Activated T-cell treated with anti-CD3 and anti-CD28 coated beads, Interleukin-2, amount 50 U/mL, for 4 hours (primary cell): ENCODE data around the gene MIOS. TPM values are rescaled to one million over a fixed set of nuclear protein-coding genes. Genes with fewer than 3 reads are reported as not detected.

Experiments used
- ATAC-seq, 2 donors: fragments of 200-7000 bp; cut with Tn5 transposase; one replicate each; pipeline ENCODE4 v1.10.0; 2021
- DNase-seq: peaks from one replicate; pipeline ENCODE4 v3.0.0-alpha.2; 2020
- H3K27me3 Mint-ChIP-seq: one replicate; pipeline ENCODE4 v1.8.0; 2021; ENCODE audit warnings: low read depth, mixed read lengths
- H3K36me3 Mint-ChIP-seq: one replicate; pipeline ENCODE4 v1.8.0; 2022; ENCODE audit warnings: mixed read lengths; ENCODE audit not compliant: insufficient read depth
- H3K4me1 Mint-ChIP-seq: one replicate; pipeline ENCODE4 v1.8.0; 2021; ENCODE audit warnings: low read depth, mixed read lengths
- H3K4me3 Mint-ChIP-seq: one replicate; pipeline ENCODE4 v1.8.0; 2021; ENCODE audit warnings: mild to moderate bottlenecking, moderate library complexity, mixed read lengths
- H3K9me3 Mint-ChIP-seq: one replicate; pipeline ENCODE4 v1.8.0; 2021; ENCODE audit warnings: mixed read lengths
- total RNA-seq, 3 donors: library from RNA; stranded (reverse); gene quantifications; one replicate each; pipeline ENCODE4 v1.2.1, GENCODE V29; 2021

MIOS gene
- 10 to 100 TPM; 33.9 to 41.5 (median 37.5) TPM for total RNA-seq

DNA sequence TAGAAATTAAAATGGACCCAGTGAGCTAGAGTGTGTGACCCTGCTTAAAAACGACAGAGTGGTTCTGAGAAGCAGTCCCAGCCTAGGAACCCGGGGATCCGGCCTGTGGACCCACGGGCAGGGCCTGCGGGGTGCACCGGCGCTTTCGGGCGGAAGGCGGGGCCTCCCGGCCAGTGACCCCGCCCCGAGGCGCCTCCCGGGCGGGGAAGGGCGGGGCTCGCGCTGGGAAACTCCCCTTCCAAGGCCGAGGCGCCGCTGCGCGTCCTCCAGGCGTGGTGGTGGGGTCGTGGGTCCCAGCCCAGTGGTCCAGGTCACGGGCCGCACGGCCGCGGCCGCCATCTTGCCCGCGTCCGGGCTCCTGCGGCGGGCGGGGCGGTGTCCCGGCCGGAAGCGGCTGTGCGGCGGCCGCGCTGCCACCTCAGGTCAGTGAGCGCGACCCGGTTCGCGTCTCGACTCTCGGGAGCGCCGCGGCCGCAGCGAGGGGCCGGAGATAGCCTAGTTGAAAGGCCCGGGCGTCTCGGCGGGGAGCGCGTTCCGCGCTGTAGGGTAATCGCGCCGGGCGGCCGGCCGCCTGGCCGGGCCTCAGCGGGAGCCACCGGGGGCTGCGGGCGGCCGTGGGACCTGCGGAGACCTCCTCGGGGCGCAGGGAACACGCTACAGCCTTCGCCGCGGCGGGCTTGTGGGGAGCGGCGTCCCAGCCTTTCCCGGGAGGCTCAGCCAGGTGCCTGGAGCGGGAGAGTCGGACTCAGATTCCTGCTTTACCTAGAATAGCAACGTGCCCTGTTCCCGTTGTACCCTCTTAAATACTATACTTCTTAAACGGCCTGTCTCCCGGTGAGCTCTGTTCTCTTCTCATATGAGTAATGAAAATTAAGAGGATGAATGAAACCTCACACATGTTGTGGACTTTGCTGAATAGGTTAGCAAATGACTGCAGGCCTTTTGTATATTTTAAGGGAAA is at the start of gene MIOS:
MIOS (plus strand) TSS at position 234 of the 961 bp plus-strand sequence. CDS start 5,592 bp downstream, outside the sequence.
- H3K36me3 Mint-ChIP-seq = peaks cover 10% of the 10 kb centered on the region
- ATAC-seq = peak; percentile 90 to 94
- H3K4me3 Mint-ChIP-seq = peak within 1 kb of the TSS; percentile 84
- H3K4me1 Mint-ChIP-seq = peaks cover 37% of the 10 kb centered on the region
- H3K27me3 Mint-ChIP-seq = no peaks in the 10 kb centered on the region
- peak; percentile 77 for DNase-seq
- H3K9me3 Mint-ChIP-seq = no peaks in the 10 kb centered on the region

GRCh38 chr7:7517754-7518153 is 48.9 kb upstream of the MIOS start:
- no peaks in the 10 kb centered on the region for H3K4me1 Mint-ChIP-seq
- no peaks in the 10 kb centered on the region for H3K9me3 Mint-ChIP-seq
- DNase-seq (no peak), ATAC-seq (no peak)
- no peaks in the 10 kb centered on the region for H3K36me3 Mint-ChIP-seq
- H3K4me3 Mint-ChIP-seq = no peak overlapping the region
- H3K27me3 Mint-ChIP-seq = peaks cover 2% of the 10 kb centered on the region

DNA sequence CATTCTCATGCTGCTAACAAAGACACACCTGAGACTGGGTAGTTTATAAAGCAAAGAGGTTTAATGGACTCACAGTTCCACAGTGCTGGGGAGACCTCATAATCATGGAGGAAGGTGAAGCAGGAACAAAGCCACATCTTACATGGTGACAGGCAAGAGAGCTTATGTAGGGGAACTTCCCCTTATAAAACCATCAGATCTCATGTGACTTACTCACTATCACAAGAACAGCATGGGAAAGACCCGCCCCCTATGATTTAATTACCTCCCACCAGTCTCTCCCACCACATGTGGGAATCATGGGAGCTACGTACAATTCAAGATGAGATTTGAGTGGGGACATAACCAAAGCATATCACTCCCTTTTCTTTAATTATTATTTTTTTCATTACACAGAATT is 47.6 kb upstream of the MIOS start:
- DNase-seq (no peak), ATAC-seq (no peak)
- Mint-ChIP-seq H3K4me3 (no peak overlapping the region), H3K4me1 (no peaks in the 10 kb centered on the region), H3K9me3 (no peaks in the 10 kb centered on the region), H3K36me3 (no peaks in the 10 kb centered on the region), H3K27me3 (peaks cover under 1% of the 10 kb centered on the region)

DNA sequence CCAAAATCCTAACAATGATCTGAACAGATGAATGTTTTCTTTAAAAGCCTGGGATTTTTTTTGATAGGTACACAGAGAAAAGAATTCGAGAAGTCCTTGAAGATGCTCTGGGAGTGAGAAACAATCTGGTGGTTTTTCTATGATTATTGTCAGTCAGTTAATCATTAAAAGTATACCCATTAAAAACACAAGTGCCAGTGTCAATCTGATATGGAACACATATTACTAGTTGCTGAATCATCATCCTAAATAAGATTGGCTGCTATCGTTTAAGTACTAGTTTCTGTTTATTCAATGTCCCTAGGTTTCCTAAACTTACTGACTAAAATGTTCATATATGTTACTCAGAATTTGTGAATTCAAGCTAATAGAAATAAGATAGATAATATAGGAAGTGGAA is 47.2 kb upstream of the MIOS start:
- H3K27me3 Mint-ChIP-seq = peaks cover 2% of the 10 kb centered on the region
- DNase-seq = no peak
- no peak for ATAC-seq
- H3K4me3 Mint-ChIP-seq = no peak overlapping the region
- H3K9me3 Mint-ChIP-seq = no peaks in the 10 kb centered on the region
- H3K36me3 Mint-ChIP-seq = no peaks in the 10 kb centered on the region
- H3K4me1 Mint-ChIP-seq = no peaks in the 10 kb centered on the region

GRCh38 chr7:7521259-7521658 is 45.4 kb upstream of the MIOS start:
- ATAC-seq (no peak), DNase-seq (no peak)
- no peaks in the 10 kb centered on the region for H3K4me1 Mint-ChIP-seq
- H3K36me3 Mint-ChIP-seq = no peaks in the 10 kb centered on the region
- H3K27me3 Mint-ChIP-seq = peaks cover 9% of the 10 kb centered on the region
- no peaks in the 10 kb centered on the region for H3K9me3 Mint-ChIP-seq
- no peak overlapping the region for H3K4me3 Mint-ChIP-seq

DNA sequence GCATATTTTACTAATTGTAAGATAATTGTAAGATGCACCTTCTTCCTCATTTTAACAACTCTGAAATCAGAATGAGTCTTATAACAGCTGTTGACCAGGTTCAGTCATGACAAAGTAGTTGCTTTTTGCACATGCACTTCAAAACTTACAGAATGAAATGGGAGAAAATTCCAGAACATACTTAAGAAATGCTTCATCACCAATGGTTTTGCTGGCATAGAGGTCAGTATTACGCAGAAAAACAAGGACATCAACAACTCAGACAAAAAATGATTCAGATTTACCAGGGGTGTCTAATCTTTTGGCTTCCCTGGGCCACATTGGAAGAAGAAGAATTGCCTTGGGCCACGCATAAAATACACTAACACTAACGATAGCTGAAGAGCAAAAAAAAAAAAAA is 44.3 kb upstream of the MIOS start:
- peaks cover 12% of the 10 kb centered on the region for H3K27me3 Mint-ChIP-seq
- H3K4me3 Mint-ChIP-seq = no peak overlapping the region
- H3K9me3 Mint-ChIP-seq = no peaks in the 10 kb centered on the region
- DNase-seq = no peak
- no peaks in the 10 kb centered on the region for H3K4me1 Mint-ChIP-seq
- no peak for ATAC-seq
- H3K36me3 Mint-ChIP-seq = no peaks in the 10 kb centered on the region

DNA sequence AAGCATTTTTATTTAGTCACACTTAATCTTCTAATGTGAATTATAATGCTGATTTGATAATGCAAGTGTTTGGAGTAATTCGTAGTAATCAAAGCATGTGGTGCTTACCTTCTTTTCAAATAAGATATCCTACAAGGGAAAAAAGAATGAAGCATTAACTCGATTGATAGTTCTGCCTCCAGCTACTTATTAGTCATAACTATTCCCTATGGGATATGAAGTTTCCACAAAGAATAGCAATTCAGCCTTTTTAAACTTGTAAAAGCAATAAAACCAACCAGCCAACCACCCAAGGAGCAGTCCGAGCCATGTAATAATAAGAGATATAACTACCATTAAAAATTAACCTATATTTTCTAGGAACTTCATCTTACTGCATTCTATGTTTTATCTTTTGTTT is 42.6 kb upstream of the MIOS start:
- Mint-ChIP-seq H3K36me3 (no peaks in the 10 kb centered on the region), H3K4me3 (no peak overlapping the region), H3K4me1 (no peaks in the 10 kb centered on the region), H3K27me3 (peaks cover 16% of the 10 kb centered on the region), H3K9me3 (no peaks in the 10 kb centered on the region)
- ATAC-seq (no peak), DNase-seq (no peak)

DNA sequence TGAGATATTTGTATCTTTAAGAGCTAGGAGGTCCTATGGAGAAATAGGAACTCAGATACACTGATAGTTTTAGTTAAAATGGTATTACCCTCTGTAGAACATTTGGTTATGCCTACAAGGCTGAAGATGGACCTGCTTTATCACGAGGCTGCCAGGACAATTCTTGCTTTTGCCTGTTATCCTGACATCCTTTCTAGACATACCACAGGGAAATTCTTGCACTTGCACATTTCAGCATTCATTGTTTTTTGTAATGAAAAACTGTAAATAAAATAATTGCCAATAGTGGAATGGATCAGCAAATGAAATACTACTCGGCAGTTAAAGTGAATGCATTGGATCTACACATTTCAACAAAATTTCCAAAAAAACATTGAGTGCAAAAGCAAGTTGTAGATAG is 40.7 kb upstream of the MIOS start:
- H3K36me3 Mint-ChIP-seq = no peaks in the 10 kb centered on the region
- H3K27me3 Mint-ChIP-seq = peaks cover 16% of the 10 kb centered on the region
- H3K4me3 Mint-ChIP-seq = no peak overlapping the region
- DNase-seq = no peak
- H3K4me1 Mint-ChIP-seq = no peaks in the 10 kb centered on the region
- ATAC-seq = no peak
- no peaks in the 10 kb centered on the region for H3K9me3 Mint-ChIP-seq

GRCh38 chr7:7527047-7527446 is 39.6 kb upstream of the MIOS start:
- H3K27me3 Mint-ChIP-seq = peaks cover 16% of the 10 kb centered on the region
- no peaks in the 10 kb centered on the region for H3K36me3 Mint-ChIP-seq
- H3K9me3 Mint-ChIP-seq = no peaks in the 10 kb centered on the region
- ATAC-seq (no peak), DNase-seq (no peak)
- H3K4me1 Mint-ChIP-seq = no peaks in the 10 kb centered on the region
- H3K4me3 Mint-ChIP-seq = no peak overlapping the region

GRCh38 chr7:7529328-7529727 is 37.4 kb upstream of the MIOS start:
- no peak for ATAC-seq
- no peaks in the 10 kb centered on the region for H3K9me3 Mint-ChIP-seq
- H3K27me3 Mint-ChIP-seq = peaks cover 20% of the 10 kb centered on the region
- no peaks in the 10 kb centered on the region for H3K4me1 Mint-ChIP-seq
- H3K4me3 Mint-ChIP-seq = no peak overlapping the region
- H3K36me3 Mint-ChIP-seq = no peaks in the 10 kb centered on the region
- DNase-seq = no peak

- no peaks in the 10 kb centered on the region for H3K36me3 Mint-ChIP-seq
- DNase-seq = no peak
- H3K27me3 Mint-ChIP-seq = peaks cover 7% of the 10 kb centered on the region
- no peak overlapping the region for H3K4me3 Mint-ChIP-seq
- H3K4me1 Mint-ChIP-seq = no peaks in the 10 kb centered on the region
- no peaks in the 10 kb centered on the region for H3K9me3 Mint-ChIP-seq
- ATAC-seq = no peak
Measured at GRCh38 chr7:7533831-7534430, 32.8 kb upstream of the MIOS start.

DNA sequence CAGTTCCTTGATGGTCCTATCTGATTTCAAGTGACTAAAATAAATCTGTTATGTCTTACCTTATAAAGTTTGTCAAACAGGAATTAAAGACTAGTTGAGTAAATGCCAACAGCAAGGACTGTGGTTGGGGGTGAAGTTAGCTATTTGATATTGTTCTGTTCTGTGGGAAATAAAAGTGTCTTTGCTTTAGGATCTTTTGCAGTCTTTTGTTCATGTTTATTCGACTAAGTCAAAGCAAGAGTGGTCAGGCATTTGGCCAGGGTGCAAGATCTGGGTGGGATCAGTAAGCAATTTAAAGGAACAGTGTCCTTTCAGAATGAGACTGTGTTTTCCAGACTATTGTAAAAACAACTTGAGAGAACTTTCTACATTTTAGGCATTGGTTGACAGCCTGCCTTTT is 31.0 kb upstream of the MIOS start, which contains the start of gene COL28A1:
COL28A1 (minus strand) TSS at position 183 of the 400 bp plus-strand sequence. CDS start 2,998 bp downstream, outside the sequence.
- DNase-seq (no peak), ATAC-seq (no peak)
- Mint-ChIP-seq H3K9me3 (no peaks in the 10 kb centered on the region), H3K4me1 (no peaks in the 10 kb centered on the region), H3K27me3 (peaks cover 7% of the 10 kb centered on the region), H3K36me3 (no peaks in the 10 kb centered on the region), H3K4me3 (no peak within 1 kb of the TSS)

GRCh38 chr7:7536396-7537019 is 30.2 kb upstream of the MIOS start:
- H3K9me3 Mint-ChIP-seq = no peaks in the 10 kb centered on the region
- H3K4me1 Mint-ChIP-seq = no peaks in the 10 kb centered on the region
- no peaks in the 10 kb centered on the region for H3K36me3 Mint-ChIP-seq
- DNase-seq (no peak), ATAC-seq (no peak)
- H3K4me3 Mint-ChIP-seq = no peak overlapping the region
- peaks cover 7% of the 10 kb centered on the region for H3K27me3 Mint-ChIP-seq

DNA sequence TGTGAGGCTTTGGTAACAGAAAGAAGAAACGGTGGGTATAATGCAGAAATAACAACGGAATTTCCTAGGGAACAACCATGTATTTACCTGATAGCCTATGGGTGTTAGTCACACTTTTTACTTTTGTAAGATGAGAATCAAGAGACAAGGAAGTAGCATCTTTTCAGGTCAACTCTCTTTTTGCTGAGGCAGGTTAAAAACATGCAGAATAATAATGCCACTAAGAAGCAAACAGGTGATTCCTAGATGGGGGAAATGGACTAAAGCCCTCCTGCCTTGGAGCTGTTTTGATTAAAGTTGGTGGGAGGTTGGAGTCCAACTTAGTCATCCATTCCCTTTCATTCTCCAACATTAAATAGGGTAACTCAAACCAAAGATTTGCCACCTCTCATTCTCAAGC is 29.0 kb upstream of the MIOS start:
- H3K36me3 Mint-ChIP-seq = no peaks in the 10 kb centered on the region
- no peaks in the 10 kb centered on the region for H3K9me3 Mint-ChIP-seq
- H3K27me3 Mint-ChIP-seq = peaks cover 10% of the 10 kb centered on the region
- DNase-seq (no peak), ATAC-seq (no peak)
- no peak overlapping the region for H3K4me3 Mint-ChIP-seq
- no peaks in the 10 kb centered on the region for H3K4me1 Mint-ChIP-seq
